Measurements from ENCODE around the gene STRN4.

STRN4 gene

GRCh38 chr19:46704379-46705076 lies 41.7 kb downstream of the STRN4 start:
- peak; percentile 1 for DNase-seq

- DNase-seq = no peak
Measured at GRCh38 chr19:46700704-46701103, 45.5 kb downstream of the STRN4 start.

- no peak for DNase-seq
Measured at GRCh38 chr19:46698395-46699321, 47.6 kb downstream of the STRN4 start.

- DNase-seq = no peak
Measured at GRCh38 chr19:46697204-46697960, 48.9 kb downstream of the STRN4 start.

GRCh38 chr19:46696866-46697203 lies 49.4 kb downstream of the STRN4 start:
- no peak for DNase-seq

GRCh38 chr19:46696052-46696451 lies 50.2 kb downstream of the STRN4 start:
- no peak for DNase-seq

GRCh38 chr19:46693760-46694159 lies 52.5 kb downstream of the STRN4 start:
- no peak for DNase-seq

- no peak for DNase-seq
Measured at GRCh38 chr19:46692918-46693722, 53.1 kb downstream of the STRN4 start.

- no peak for DNase-seq
Measured at GRCh38 chr19:46691948-46692347, 54.3 kb downstream of the STRN4 start.

- DNase-seq = no peak
Measured at GRCh38 chr19:46691104-46691503, 55.1 kb downstream of the STRN4 start.

- no peak for DNase-seq
Measured at GRCh38 chr19:46689358-46689757, 56.9 kb downstream of the STRN4 start.

GRCh38 chr19:46687438-46688145 lies 58.7 kb downstream of the STRN4 start:
- no peak for DNase-seq

- DNase-seq = no peak
Measured at GRCh38 chr19:46685189-46685588, 61.1 kb downstream of the STRN4 start.

GRCh38 chr19:46678110-46678732 lies 68.0 kb downstream of the STRN4 start:
- DNase-seq = no peak

- DNase-seq = peak; percentile 39
Measured at GRCh38 chr19:46674416-46675178, 71.7 kb downstream of the STRN4 start.

- DNase-seq = no peak
Measured at GRCh38 chr19:46670813-46671212, 75.4 kb downstream of the STRN4 start.

Data from NCI-H510A treated with DMSO at 0.1 percent for 48 hours (cell line).